IMR-90 (cell line): ENCODE measurements around the gene DNAJC7. TPM values are rescaled to one million over a fixed set of nuclear protein-coding genes. Genes with fewer than 3 reads are reported as not detected.

Source experiments
- ATAC-seq: fragments of 200-7000 bp; cut with Tn5 transposase; 2 replicates; pipeline ENCODE4 v1.9.1; 2020; ENCODE audit warnings: low read depth, mild to moderate bottlenecking, moderate library complexity
- BruUV-seq: library from RNA; stranded (reverse); fragments of 400-500 nt; replicated peaks from 2 replicates; lab custom pipeline; 2021; lab: Mats Ljungman, UMichigan
- CTCF ChIA-PET: fragments of 300-600 bp; formaldehyde crosslinking; extraction: SDS; loops from one replicate; lab custom pipeline; 2021; ENCODE audit warnings: antibody characterized with exemption; lab: Yijun Ruan, JAX
- POLR2A ChIA-PET: fragments of 300-600 bp; sonication (Branson Sonifier 250); formaldehyde crosslinking; loops from one replicate; lab custom pipeline; 2022; ENCODE audit warnings: antibody characterized with exemption; ENCODE audit not compliant: unreplicated experiment; lab: Charles Lee
- DNase-seq: peaks from one replicate; pipeline ENCODE4 v3.0.0; 2013
- H2AFZ ChIP-seq: replicated peaks from 2 replicates; pipeline ENCODE3; 2013; ENCODE audit warnings: low read length, mild to moderate bottlenecking; ENCODE audit not compliant: poor library complexity
- H2AK5ac ChIP-seq: 2 replicates; pipeline ENCODE4 v1.6.1; 2013; ENCODE audit warnings: low read depth, low read length, inconsistent platforms
- H2AK9ac ChIP-seq: replicated peaks from 2 replicates; pipeline ENCODE3; 2013; ENCODE audit warnings: mild to moderate bottlenecking, low read depth, low read length, moderate library complexity; ENCODE audit not compliant: poor library complexity
- H2BK120ac ChIP-seq: 2 replicates; pipeline ENCODE4 v1.6.1; 2013; ENCODE audit warnings: low read depth, low read length, inconsistent platforms
- H2BK15ac ChIP-seq: 3 replicates; pipeline ENCODE4 v1.6.1; 2013; ENCODE audit warnings: low read depth, low read length, inconsistent platforms
- H2BK20ac ChIP-seq: 2 replicates; pipeline ENCODE4 v1.6.1; 2013; ENCODE audit warnings: low read depth, mild to moderate bottlenecking, inconsistent platforms, low read length, moderate library complexity
- H2BK5ac ChIP-seq: 2 replicates; pipeline ENCODE4 v1.6.1; 2013; ENCODE audit warnings: mild to moderate bottlenecking, low read depth, low read length, inconsistent platforms; ENCODE audit not compliant: poor library complexity, severe bottlenecking
- H3K14ac ChIP-seq: replicated peaks from 2 replicates; pipeline ENCODE4 v1.6.1; 2013; ENCODE audit warnings: low read depth, low read length, inconsistent platforms
- H3K18ac ChIP-seq: 2 replicates; pipeline ENCODE4 v1.6.1; 2013; ENCODE audit warnings: low read depth, low read length, control low read depth
- H3K23ac ChIP-seq: 2 replicates; pipeline ENCODE4 v1.6.1; 2013; ENCODE audit warnings: low read depth, low read length, inconsistent platforms
- H3K27ac ChIP-seq: 2 replicates; pipeline ENCODE4 v1.5.1; 2013; ENCODE audit warnings: mild to moderate bottlenecking, control low read depth, low read length; ENCODE audit not compliant: insufficient read depth
- H3K27me3 ChIP-seq: 2 replicates; pipeline ENCODE4 v1.6.1; 2013; ENCODE audit warnings: low read length; ENCODE audit not compliant: control insufficient read depth, insufficient read depth
- H3K36me3 ChIP-seq: 2 replicates; pipeline ENCODE4 v1.6.1; 2013; ENCODE audit warnings: low read length, mixed read lengths; ENCODE audit not compliant: control insufficient read depth, insufficient read depth
- H3K4ac ChIP-seq: 2 replicates; pipeline ENCODE4 v1.6.1; 2013; ENCODE audit warnings: low read depth, low read length, inconsistent platforms
- H3K4me1 ChIP-seq: 2 replicates; pipeline ENCODE4 v1.6.1; 2013; ENCODE audit warnings: low read length, mixed read lengths; ENCODE audit not compliant: control insufficient read depth, insufficient read depth
- H3K4me2 ChIP-seq: 2 replicates; pipeline ENCODE4 v1.6.1; 2013; ENCODE audit warnings: low read depth, mild to moderate bottlenecking, control low read depth, low read length, moderate library complexity
- H3K4me3 ChIP-seq: 2 replicates; pipeline ENCODE4 v1.5.1; 2013; ENCODE audit warnings: low read depth, mild to moderate bottlenecking, control low read depth, low read length, moderate library complexity; ENCODE audit not compliant: insufficient read depth
- H3K56ac ChIP-seq: 2 replicates; pipeline ENCODE4 v1.6.1; 2013; ENCODE audit warnings: low read length, inconsistent platforms; ENCODE audit not compliant: insufficient read depth; ENCODE audit errors: extremely low read depth
- H3K79me1 ChIP-seq, 2 experiments: 2 replicates each; pipeline ENCODE4 v1.6.1; 2013; ENCODE audit warnings: low read length in 2 of 2, inconsistent platforms in 1 of 2, low read depth in 1 of 2
- H3K9ac ChIP-seq: 2 replicates; pipeline ENCODE4 v1.6.1; 2013; ENCODE audit warnings: low read depth, low read length, control low read depth
- H3K9me1 ChIP-seq: 2 replicates; pipeline ENCODE4 v1.6.1; 2013; ENCODE audit warnings: low read length, inconsistent platforms; ENCODE audit not compliant: insufficient read depth
- H3K9me3 ChIP-seq: 2 replicates; pipeline ENCODE4 v1.6.1; 2013; ENCODE audit warnings: low read length; ENCODE audit not compliant: control insufficient read depth, insufficient read depth
- H4K20me1 ChIP-seq: 2 replicates; pipeline ENCODE4 v1.6.1; 2013; ENCODE audit warnings: low read length, inconsistent platforms; ENCODE audit not compliant: insufficient read depth
- H4K5ac ChIP-seq: 2 replicates; pipeline ENCODE4 v1.6.1; 2013; ENCODE audit warnings: mild to moderate bottlenecking, low read depth, low read length, control low read depth
- H4K8ac ChIP-seq, 2 experiments: 2 replicates each; pipeline ENCODE4 v1.6.1; 2013; ENCODE audit warnings: low read depth in 2 of 2, low read length in 2 of 2, control low read depth in 1 of 2, inconsistent platforms in 1 of 2
- H4K91ac ChIP-seq: 2 replicates; pipeline ENCODE4 v1.6.1; 2013; ENCODE audit warnings: low read depth, low read length, inconsistent platforms; ENCODE audit not compliant: insufficient read depth
- CHD1 ChIP-seq: IDR thresholded peaks from 2 replicates; pipeline ENCODE4 v1.6.1; 2012; ENCODE audit warnings: low read depth, low read length, improper control_type of control experiment
- ELK1 ChIP-seq: fragments of 150-350 bp; IDR thresholded peaks from 2 replicates; pipeline ENCODE4 v1.6.1; 2016; ENCODE audit warnings: low read depth, mild to moderate bottlenecking, low read length, moderate library complexity, borderline replicate concordance
- POLR2A ChIP-seq: IDR thresholded peaks from 2 replicates; pipeline ENCODE4 v1.6.1; 2012; ENCODE audit warnings: mild to moderate bottlenecking, low read depth, low read length
- RFX5 ChIP-seq: IDR thresholded peaks from 2 replicates; pipeline ENCODE4 v1.8.0; 2012; ENCODE audit warnings: low read depth, mild to moderate bottlenecking, low read length, moderate library complexity
- WGBS, 2 experiments: methylation state at CpG; one replicate each; pipeline versions ENCODE4 v1.1.5 to v1.1.7; 2013; ENCODE audit warnings: missing lambda C conversion rate in 2 of 2; ENCODE audit not compliant: insufficient read length in 1 of 2; ENCODE audit errors: extremely low coverage in 2 of 2; 5-methylcytosine and 5-hydroxymethylcytosine counted together
- dilution Hi-C: fragments of 300-500 bp; cut with HindIII; formaldehyde crosslinking; loops from one replicate; pipeline ENCODE4 v1.14.3; 2018; ENCODE audit warnings: low sequenced_read_pairs; ENCODE audit not compliant: unreplicated experiment
- in situ Hi-C: fragments of 300-500 bp; cut with MboI; formaldehyde crosslinking; loops from 3 replicates; pipeline ENCODE4 v1.14.3; 2019; ENCODE audit warnings: low sequenced_read_pairs, inconsistent platforms, mixed read lengths
- intact Hi-C: fragments of 100-400 bp; cut with micrococcal nuclease; formaldehyde crosslinking; loops from 2 replicates; pipeline ENCODE4 v1.10.0; 2022
- polyA plus RNA-seq, 3 experiments: library from polyadenylated mRNA; depleted of rRNA; stranded (reverse); fragments of >200 nt; gene quantifications; 2 replicates each; pipeline ENCODE4 v1.2.3, GENCODE V29; 2012; ENCODE audit warnings: low replicate concordance in 1 of 3
- total RNA-seq: library from RNA; depleted of rRNA; stranded (reverse); fragments of >200 nt; gene quantifications from 2 replicates; pipeline ENCODE4 v1.2.3, GENCODE V29; 2012
- TF ChIP-seq, protein P1 (sequence below): conservative IDR thresholded peaks from 2 replicates; pipeline ENCODE4 v1.5.1; 2012; ENCODE audit warnings: mild to moderate bottlenecking, low read depth, low read length, improper control_type of control experiment

Gene DNAJC7
- total and polyA plus RNA-seq, 2 of the 4 experiments (the other 2 are of a cell fraction), result 49.3 to 71.7 TPM

DNA sequence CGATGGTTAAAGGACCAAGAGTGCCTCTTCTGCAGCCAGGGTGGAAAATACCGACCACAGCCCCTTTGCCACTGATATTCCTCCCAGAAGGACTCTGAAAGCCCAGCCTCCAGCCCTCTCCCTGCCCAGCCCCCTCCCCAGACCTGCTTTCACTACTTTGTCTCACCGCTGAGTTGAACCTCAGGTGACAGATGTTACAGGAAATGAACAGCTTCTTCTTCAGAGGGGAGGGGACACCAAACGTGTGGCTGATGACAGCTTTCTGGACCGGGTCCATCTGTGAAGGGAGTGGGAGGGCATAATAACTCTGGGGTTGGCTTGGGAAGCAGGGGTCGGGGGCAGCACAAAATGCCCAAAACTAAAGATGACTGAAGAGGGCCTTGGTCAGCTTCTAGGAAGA is 16.8 kb upstream of the DNAJC7 start:
- no peak overlapping the region for H3K4ac ChIP-seq
- H2AK5ac ChIP-seq, result no peak overlapping the region
- H2BK20ac ChIP-seq, result no peak overlapping the region
- no peak overlapping the region for H2AFZ ChIP-seq
- H3K23ac ChIP-seq, result no peak overlapping the region
- DNase-seq (no peak), ATAC-seq (no peak)
- H4K91ac ChIP-seq, result no peak overlapping the region
- no peak overlapping the region for H3K4me2 ChIP-seq
- ChIA-PET CTCF (interaction anchor here (0.7 kb wide), 1 partner anchor 46 kb away, joined by 4 read pairs; no protein-coding TSS in a partner anchor), POLR2A (no interaction called here)
- H3K36me3 ChIP-seq, result no peaks in the 10 kb centered on the region
- dilution Hi-C loops, result no loop called here
- H3K4me1 ChIP-seq, result no peaks in the 10 kb centered on the region
- TF ChIP-seq POLR2A, result no peak
- TF ChIP-seq, protein P1, sequence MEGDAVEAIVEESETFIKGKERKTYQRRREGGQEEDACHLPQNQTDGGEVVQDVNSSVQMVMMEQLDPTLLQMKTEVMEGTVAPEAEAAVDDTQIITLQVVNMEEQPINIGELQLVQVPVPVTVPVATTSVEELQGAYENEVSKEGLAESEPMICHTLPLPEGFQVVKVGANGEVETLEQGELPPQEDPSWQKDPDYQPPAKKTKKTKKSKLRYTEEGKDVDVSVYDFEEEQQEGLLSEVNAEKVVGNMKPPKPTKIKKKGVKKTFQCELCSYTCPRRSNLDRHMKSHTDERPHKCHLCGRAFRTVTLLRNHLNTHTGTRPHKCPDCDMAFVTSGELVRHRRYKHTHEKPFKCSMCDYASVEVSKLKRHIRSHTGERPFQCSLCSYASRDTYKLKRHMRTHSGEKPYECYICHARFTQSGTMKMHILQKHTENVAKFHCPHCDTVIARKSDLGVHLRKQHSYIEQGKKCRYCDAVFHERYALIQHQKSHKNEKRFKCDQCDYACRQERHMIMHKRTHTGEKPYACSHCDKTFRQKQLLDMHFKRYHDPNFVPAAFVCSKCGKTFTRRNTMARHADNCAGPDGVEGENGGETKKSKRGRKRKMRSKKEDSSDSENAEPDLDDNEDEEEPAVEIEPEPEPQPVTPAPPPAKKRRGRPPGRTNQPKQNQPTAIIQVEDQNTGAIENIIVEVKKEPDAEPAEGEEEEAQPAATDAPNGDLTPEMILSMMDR, result no peak
- TF ChIP-seq CHD1, result no peak
- no peak for TF ChIP-seq RFX5
- no peak for TF ChIP-seq ELK1
- H3K27ac ChIP-seq, result no peak overlapping the region
- H4K5ac ChIP-seq, result no peak overlapping the region
- in situ Hi-C loops, result no loop called here
- no peaks in the 10 kb centered on the region for H3K9me1 ChIP-seq
- no TSS peak for BruUV-seq
- H2BK15ac ChIP-seq, result no peak overlapping the region
- no peak overlapping the region for H3K9ac ChIP-seq
- H2AK9ac ChIP-seq, result no peak overlapping the region
- H3K27me3 ChIP-seq, result peaks cover 44% of the 10 kb centered on the region
- H3K4me3 ChIP-seq, result no peak overlapping the region
- intact Hi-C loops, result no loop called here
- H4K8ac ChIP-seq, result no peak overlapping the region
- H2BK120ac ChIP-seq, result no peak overlapping the region
- no peak overlapping the region for H3K18ac ChIP-seq
- H3K56ac ChIP-seq, result no peak overlapping the region
- WGBS, 2 experiments, result 28% methylated on average over 2 of the region's 6 CpGs; no CpG with 5 or more reads in 1 of the 2 experiments
- H3K14ac ChIP-seq, result no peak overlapping the region
- H3K9me3 ChIP-seq, result no peaks in the 10 kb centered on the region
- no peak overlapping the region for H2BK5ac ChIP-seq
- no peaks in the 10 kb centered on the region for H4K20me1 ChIP-seq
- no peaks in the 10 kb centered on the region for H3K79me1 ChIP-seq
